H1 (cell line): Measurements from ENCODE around the gene TEAD4. TPM values are rescaled to one million over a fixed set of nuclear protein-coding genes. Genes with fewer than 3 reads are reported as not detected.

Experiments used
- CTCF ChIA-PET: fragments of 300-600 bp; sonication (Branson Sonifier 250); formaldehyde crosslinking; loops from one replicate; lab custom pipeline; 2021; ENCODE audit not compliant: partially characterized antibody; lab: Charles Lee
- POLR2A ChIA-PET: fragments of 300-600 bp; sonication (Branson Sonifier 250); formaldehyde crosslinking; loops from one replicate; lab custom pipeline; 2021; ENCODE audit warnings: inconsistent platforms; ENCODE audit not compliant: partially characterized antibody; lab: Charles Lee
- DNase-seq, 2 experiments: peaks; one replicate each; pipeline versions ENCODE4 v3.0.0 to v3.0.0-alpha.2; 2010 to 2022; ENCODE audit warnings: low spot score in 2 of 2, low read depth in 1 of 2, mixed read lengths in 1 of 2
- FAIRE-seq: peaks from 2 replicates; lab custom pipeline; 2011; peaks lifted over from hg19 to GRCh38; lab: Jason Lieb, UNC
- H2AFZ ChIP-seq: 2 replicates; pipeline ENCODE4 v1.8.1; 2012; ENCODE audit warnings: low read length, inconsistent platforms
- H2AK5ac ChIP-seq: 2 replicates; pipeline ENCODE4 v1.6.1; 2013; ENCODE audit warnings: low read depth, low read length
- H2BK120ac ChIP-seq: replicated peaks from 2 replicates; pipeline ENCODE3; 2013; ENCODE audit warnings: low read depth, low read length, inconsistent platforms
- H2BK12ac ChIP-seq: 2 replicates; pipeline ENCODE4 v1.6.1; 2013; ENCODE audit warnings: low read depth, low read length
- H2BK15ac ChIP-seq: 2 replicates; pipeline ENCODE4 v1.6.1; 2013; ENCODE audit warnings: low read length
- H2BK20ac ChIP-seq: 2 replicates; pipeline ENCODE4 v1.6.1; 2013; ENCODE audit warnings: low read length
- H2BK5ac ChIP-seq: 2 replicates; pipeline ENCODE4 v1.6.1; 2013; ENCODE audit warnings: low read depth, low read length
- H3K14ac ChIP-seq: 2 replicates; pipeline ENCODE4 v1.6.1; 2013; ENCODE audit warnings: inconsistent platforms; ENCODE audit not compliant: insufficient read length
- H3K18ac ChIP-seq: 2 replicates; pipeline ENCODE4 v1.6.1; 2013; ENCODE audit warnings: low read length; ENCODE audit errors: extremely low read depth
- H3K23ac ChIP-seq: 2 replicates; pipeline ENCODE4 v1.6.1; 2013; ENCODE audit warnings: inconsistent platforms; ENCODE audit not compliant: insufficient read length
- H3K23me2 ChIP-seq: 2 replicates; pipeline ENCODE4 v1.6.1; 2013; ENCODE audit warnings: low read depth, low read length
- H3K27ac ChIP-seq: 2 replicates; pipeline ENCODE4 v1.6.1; 2011; ENCODE audit warnings: low read depth, low read length, inconsistent platforms
- H3K27me3 ChIP-seq, 4 experiments: replicated peaks in 1 of 4; 1 replicate in 1 of 4; 2 replicates in 3 of 4; pipeline versions ENCODE4 v1.6.1 to v1.8.1; 2011 to 2013; ENCODE audit warnings: low read length in 3 of 4, mild to moderate bottlenecking in 3 of 4, inconsistent platforms in 2 of 4, mixed read lengths in 2 of 4, moderate library complexity in 1 of 4; ENCODE audit not compliant: control insufficient read depth in 3 of 4, insufficient read depth in 3 of 4; ENCODE audit errors: extremely low read depth in 1 of 4
- H3K36me3 ChIP-seq, 4 experiments: 2 replicates each; pipeline versions ENCODE4 v1.6.1 to v1.8.1; 2011 to 2013; ENCODE audit warnings: mild to moderate bottlenecking in 4 of 4, low read length in 3 of 4, moderate library complexity in 2 of 4, control low read depth in 1 of 4, inconsistent platforms in 1 of 4; ENCODE audit not compliant: insufficient read depth in 4 of 4, control insufficient read depth in 2 of 4
- H3K4ac ChIP-seq: replicated peaks from 2 replicates; pipeline ENCODE3; 2013; ENCODE audit warnings: low read length, low read depth, mixed read lengths, inconsistent platforms; ENCODE audit not compliant: insufficient read length
- H3K4me1 ChIP-seq, 4 experiments: replicated peaks in 1 of 4; 1 replicate in 1 of 4; 2 replicates in 3 of 4; pipeline versions ENCODE4 v1.6.1 to v1.8.1; 2011 to 2013; ENCODE audit warnings: low read length in 3 of 4, inconsistent platforms in 2 of 4, mixed read lengths in 1 of 4; ENCODE audit not compliant: insufficient read depth in 4 of 4, control insufficient read depth in 3 of 4
- H3K4me2 ChIP-seq, 2 experiments: 2 replicates each; pipeline versions ENCODE4 v1.6.1 to v1.8.1; 2011 to 2013; ENCODE audit warnings: low read depth in 2 of 2, low read length in 2 of 2, control low read depth in 1 of 2, inconsistent platforms in 1 of 2, mild to moderate bottlenecking in 1 of 2; ENCODE audit not compliant: insufficient read depth in 1 of 2
- H3K4me3 ChIP-seq, 4 experiments: fragments of 200-600, 300-600 bp in 1 of 4; sonication (generic), shearing (Covaris generic), sonication (Bioruptor Twin) in 1 of 4; 2 replicates each; pipeline versions ENCODE4 v1.5.1 to v1.8.1; 2011 to 2016; ENCODE audit warnings: low read length in 4 of 4, low read depth in 3 of 4, control low read depth in 2 of 4, inconsistent platforms in 2 of 4, mild to moderate bottlenecking in 2 of 4, mixed read lengths in 1 of 4, moderate library complexity in 1 of 4; ENCODE audit not compliant: insufficient read depth in 2 of 4; ENCODE audit errors: extremely low read depth in 1 of 4
- H3K56ac ChIP-seq: replicated peaks from 2 replicates; pipeline ENCODE3; 2013; ENCODE audit warnings: low read depth, mild to moderate bottlenecking, mixed read lengths, low read length, inconsistent platforms; ENCODE audit not compliant: insufficient read length
- H3K79me1 ChIP-seq: 2 replicates; pipeline ENCODE4 v1.6.1; 2013; ENCODE audit warnings: low read depth, low read length, control low read depth
- H3K79me2 ChIP-seq, 2 experiments: 2 replicates each; pipeline versions ENCODE4 v1.6.1 to v1.8.1; 2012 to 2013; ENCODE audit warnings: low read length in 2 of 2, mild to moderate bottlenecking in 2 of 2, inconsistent platforms in 1 of 2; ENCODE audit not compliant: insufficient read depth in 2 of 2, control insufficient read depth in 1 of 2
- H3K9ac ChIP-seq, 4 experiments: replicated peaks in 1 of 4; 1 replicate in 1 of 4; 2 replicates in 3 of 4; pipeline versions ENCODE4 v1.6.1 to v1.8.1; 2011 to 2013; ENCODE audit warnings: low read depth in 3 of 4, low read length in 3 of 4, control low read depth in 2 of 4, mild to moderate bottlenecking in 2 of 4, moderate library complexity in 2 of 4, inconsistent platforms in 1 of 4; ENCODE audit errors: extremely low read depth in 1 of 4
- H3K9me3 ChIP-seq, 2 experiments: 2 replicates each; pipeline versions ENCODE4 v1.6.1 to v1.8.1; 2012 to 2013; ENCODE audit warnings: mild to moderate bottlenecking in 2 of 2, moderate library complexity in 2 of 2, control low read depth in 1 of 2, inconsistent platforms in 1 of 2, low read depth in 1 of 2, low read length in 1 of 2, mixed read lengths in 1 of 2; ENCODE audit not compliant: insufficient read depth in 2 of 2
- H4K20me1 ChIP-seq, 2 experiments: replicated peaks in 1 of 2; 2 replicates each; pipeline versions ENCODE3 to v1.8.1; 2011 to 2013; ENCODE audit warnings: inconsistent platforms in 2 of 2, low read length in 2 of 2, mild to moderate bottlenecking in 1 of 2; ENCODE audit not compliant: insufficient read depth in 2 of 2, control insufficient read depth in 1 of 2
- H4K5ac ChIP-seq: 2 replicates; pipeline ENCODE4 v1.6.1; 2013; ENCODE audit warnings: low read length, low read depth, mixed read lengths, inconsistent platforms; ENCODE audit not compliant: insufficient read length
- H4K8ac ChIP-seq: 2 replicates; pipeline ENCODE4 v1.8.0; 2013; ENCODE audit warnings: mild to moderate bottlenecking, moderate library complexity, low read length, inconsistent platforms; ENCODE audit not compliant: insufficient read depth; ENCODE audit errors: extremely low read depth
- H4K91ac ChIP-seq: replicated peaks from 2 replicates; pipeline ENCODE3; 2013; ENCODE audit warnings: low read length, mixed read lengths, inconsistent platforms; ENCODE audit not compliant: insufficient read length
- WGBS, 2 experiments: shearing (Covaris generic) in 1 of 2; methylation state at CpG; one replicate each; pipeline versions ENCODE4 v1.1.6 to v1.1.7; 2013 to 2015; ENCODE audit warnings: low lambda C conversion rate in 2 of 2, mixed read lengths in 2 of 2, inconsistent platforms in 1 of 2, low coverage in 1 of 2, missing lambda C conversion rate in 1 of 2; ENCODE audit not compliant: insufficient replicate concordance in 2 of 2, insufficient coverage in 1 of 2, insufficient read length in 1 of 2; ENCODE audit errors: extremely low coverage in 1 of 2, missing lambda C conversion rate in 1 of 2; 5-methylcytosine and 5-hydroxymethylcytosine counted together
- polyA plus RNA-seq, 7 experiments: library from polyadenylated mRNA; depleted of rRNA in 3 of 7; stranded (reverse) in 5 of 7; unstranded in 2 of 7; fragments of >200 nt in 5 of 7; fragments of 200-250 nt in 2 of 7; gene quantifications; 1 replicate in 5 of 7; 2 replicates in 1 of 7; 4 replicates in 1 of 7; pipeline versions ENCODE4 v1.2.1 to v1.2.3, GENCODE V29; 2011 to 2013; ENCODE audit warnings: missing spikeins in 2 of 7, mixed read lengths in 2 of 7
- total RNA-seq: library from RNA; stranded (reverse); fragmentation: NEBNext Ultra II Directional; extraction: Animal tissue kit (Norgen Biotek cat#: 25700); gene quantifications from 2 replicates; pipeline ENCODE4 v1.2.1, GENCODE V29; 2021

TEAD4 gene
- total and polyA plus RNA-seq, 2 of the 8 experiments (the other 6 are each of a cell fraction or from before 2014, with no cell fraction given) = 56.7 to 116 TPM

GRCh38 chr12:3045989-3046388 is 86.8 kb downstream of the TEAD4 start:
- Histone ChIP-seq H2BK12ac (no peak overlapping the region), H3K27ac (no peak overlapping the region), H2BK15ac (no peak overlapping the region), H3K36me3 (peaks cover 0 to 10% (median 3%) of the 10 kb centered on the region in 4 experiments; a peak in 3 of 8 replicates), H2BK5ac (no peak overlapping the region), H3K4me3 (no peak overlapping the region), H3K4ac (no peak overlapping the region), H3K23me2 (no peaks in the 10 kb centered on the region), H3K14ac (no peak overlapping the region), H3K79me2 (no peaks in the 10 kb centered on the region), H3K56ac (no peak overlapping the region), H4K20me1 (peaks cover 0 to 3% of the 10 kb centered on the region in 2 experiments), H4K5ac (no peak overlapping the region), H3K9ac (no peak overlapping the region), H2AFZ (no peak overlapping the region), H3K4me2 (no peak overlapping the region), H3K9me3 (no peaks in the 10 kb centered on the region), H3K79me1 (no peaks in the 10 kb centered on the region), H3K4me1 (peaks cover 0 to 5% (median 2%) of the 10 kb centered on the region in 4 experiments; a peak in 4 of 7 replicates), H2BK20ac (no peak overlapping the region), H3K23ac (no peak overlapping the region), H4K8ac (no peak overlapping the region), H4K91ac (no peak overlapping the region), H2BK120ac (no peak overlapping the region), H3K27me3 (no peaks in the 10 kb centered on the region), H2AK5ac (no peak overlapping the region), H3K18ac (no peak overlapping the region)
- DNase-seq = no peak
- FAIRE-seq = no peak
- 85% methylated on average over 7 of the region's 7 CpGs; no CpG with 5 or more reads in 1 of the 2 experiments for WGBS, 2 experiments
- POLR2A ChIA-PET = interaction anchor here (0.6 to 1.8 kb wide), 5 partner anchors 10 to 418 kb away, joined by 3 read pairs; no protein-coding TSS in a partner anchor
- CTCF ChIA-PET = interaction anchor here (0.6 to 1.6 kb wide), 3 partner anchors 15 to 156 kb away, joined by 3 read pairs; no protein-coding TSS in a partner anchor
